Activated T-helper 1 cell treated with Interleukin-2 at 50 U/mL for 16 hours (primary cell): ENCODE data around the gene DAAM2.

Source experiments
- DNase-seq: peaks from one replicate; pipeline ENCODE4 v3.0.0-alpha.2; 2020; ENCODE audit warnings: low read depth

The DAAM2 gene

DNA sequence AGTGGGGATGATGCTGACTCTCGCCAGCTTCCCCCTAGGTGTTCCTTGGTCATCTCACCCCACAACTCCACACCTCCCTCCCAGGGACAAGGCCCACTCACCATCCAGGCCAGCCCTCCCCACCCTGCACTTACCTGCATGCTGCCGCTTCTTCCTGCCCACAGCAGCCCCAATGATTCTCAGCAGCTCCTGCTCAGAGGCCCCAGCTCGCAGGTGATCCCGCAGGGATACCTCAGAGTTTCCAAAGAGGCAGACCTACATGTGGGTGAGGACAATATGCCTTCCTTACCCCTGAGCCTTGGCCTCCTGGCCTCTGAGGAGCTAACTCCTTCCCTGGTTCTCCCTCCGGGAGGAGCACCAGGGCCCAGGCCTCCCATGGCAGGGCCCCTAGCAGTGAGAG is 117.5 kb downstream of the DAAM2 start:
- DNase-seq, result no peak

GRCh38 chr6:39910164-39910563 is 118.0 kb downstream of the DAAM2 start:
- no peak for DNase-seq

DNA sequence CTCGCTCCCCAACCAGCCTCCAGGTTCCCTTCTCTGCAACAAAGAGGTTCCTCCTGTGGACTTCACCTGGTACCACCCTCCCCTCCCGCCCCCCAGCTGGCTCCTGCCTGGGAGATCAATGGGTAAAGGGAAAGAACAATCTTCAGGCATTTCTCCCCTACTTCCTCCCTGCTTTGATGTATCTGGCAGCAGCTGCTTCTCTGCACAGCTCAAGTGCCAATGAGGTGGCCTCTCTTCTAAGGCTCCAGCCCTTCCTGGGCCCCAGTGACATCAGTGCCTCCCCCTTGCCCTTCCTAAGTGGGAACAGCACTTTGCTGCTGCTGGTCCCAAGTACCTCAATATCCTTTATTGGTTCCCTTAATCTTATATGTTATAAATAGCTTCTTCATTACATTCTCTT is 118.6 kb downstream of the DAAM2 start:
- no peak for DNase-seq

- DNase-seq, result no peak
Observed at GRCh38 chr6:39911513-39912125, 119.4 kb downstream of the DAAM2 start.

- DNase-seq, result no peak
Observed at GRCh38 chr6:39912446-39912845, 120.3 kb downstream of the DAAM2 start.

GRCh38 chr6:39913391-39913916 is 121.3 kb downstream of the DAAM2 start:
- no peak for DNase-seq

DNA sequence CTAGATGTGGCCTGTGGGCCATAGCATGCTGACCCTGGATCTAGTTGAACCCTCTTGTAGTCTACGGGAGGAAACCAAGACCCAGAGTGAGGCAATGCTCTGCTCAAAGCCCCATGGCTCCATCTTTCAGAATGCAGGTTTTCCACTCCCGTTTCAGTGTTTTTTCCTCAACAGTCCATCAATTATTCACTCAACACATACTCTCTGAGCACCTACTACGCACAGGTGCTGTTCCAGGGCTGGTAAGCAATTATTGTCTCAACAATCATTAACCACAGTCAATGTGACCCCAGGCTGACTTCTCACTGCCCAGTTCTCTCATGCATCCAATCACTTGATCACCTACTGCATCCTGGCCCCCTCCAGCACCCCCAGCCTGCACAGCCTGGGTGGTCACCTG is 122.1 kb downstream of the DAAM2 start:
- no peak for DNase-seq

GRCh38 chr6:39915866-39916265 is 123.7 kb downstream of the DAAM2 start:
- no peak for DNase-seq

DNA sequence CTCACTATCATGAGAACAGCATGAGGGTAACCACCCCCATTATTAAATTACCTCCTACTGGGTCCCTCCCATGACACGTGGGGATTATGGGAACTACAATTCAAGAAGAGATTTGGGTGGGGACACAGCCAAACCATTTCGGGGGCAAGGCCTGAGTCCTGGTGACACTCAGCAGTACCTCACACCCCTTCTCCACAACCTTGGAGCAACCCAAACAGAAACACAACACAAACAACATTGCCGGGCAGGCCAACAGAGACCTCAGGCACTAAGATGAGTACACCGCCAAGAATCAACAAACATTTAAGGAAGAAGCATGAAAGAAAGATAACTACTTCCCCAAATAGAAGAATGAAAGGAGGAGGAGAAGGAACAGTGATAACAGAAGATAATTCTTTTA is 125.2 kb downstream of the DAAM2 start:
- DNase-seq, result no peak

- no peak for DNase-seq
Observed at GRCh38 chr6:39917981-39918380, 125.8 kb downstream of the DAAM2 start.

- DNase-seq, result no peak
Observed at GRCh38 chr6:39918831-39919230, 126.7 kb downstream of the DAAM2 start.

- DNase-seq, result no peak
Observed at GRCh38 chr6:39920157-39920556, 128.0 kb downstream of the DAAM2 start.

DNA sequence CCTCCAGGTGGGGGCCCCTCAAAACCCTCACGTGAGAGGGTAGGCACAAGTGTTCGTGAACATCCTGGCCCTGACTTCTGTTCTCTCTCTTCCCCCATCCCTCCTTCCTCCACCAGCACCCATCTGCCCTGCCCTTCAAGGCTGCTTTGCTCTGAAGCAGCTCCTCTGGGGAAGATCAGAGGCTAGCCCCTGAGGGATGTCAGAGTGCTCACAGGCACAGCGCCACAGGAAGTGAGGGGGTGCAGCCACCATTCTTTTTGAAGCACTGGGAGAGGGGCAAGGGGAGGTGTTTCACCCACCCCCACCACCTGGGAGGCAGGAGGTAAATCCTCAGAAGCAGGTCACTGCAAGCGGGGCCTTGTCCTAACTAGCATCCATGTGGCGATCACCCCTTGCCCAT is 130.6 kb downstream of the DAAM2 start:
- no peak for DNase-seq

DNA sequence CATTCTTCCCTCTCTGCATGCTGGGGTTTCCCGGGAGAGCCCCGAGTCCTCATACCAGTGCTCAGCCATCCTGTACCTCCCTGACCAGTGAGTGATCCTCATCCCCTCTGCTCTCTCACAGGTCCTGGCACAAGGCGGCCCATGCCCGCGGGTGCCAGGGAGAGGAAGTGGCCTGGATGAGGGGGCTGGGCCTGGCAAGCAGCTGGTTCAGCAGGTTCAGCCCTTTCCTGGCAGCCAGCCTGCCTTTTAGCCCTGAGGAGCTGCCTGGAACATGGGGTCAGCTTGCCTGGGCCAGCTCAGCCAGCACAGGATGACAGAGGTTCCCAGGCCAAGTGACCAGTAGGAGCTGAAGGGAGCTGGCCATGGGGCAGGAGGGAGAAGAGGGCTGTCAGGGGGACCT is 131.2 kb downstream of the DAAM2 start:
- DNase-seq, result no peak

- DNase-seq, result no peak
Observed at GRCh38 chr6:39923861-39924260, 131.7 kb downstream of the DAAM2 start.

DNA sequence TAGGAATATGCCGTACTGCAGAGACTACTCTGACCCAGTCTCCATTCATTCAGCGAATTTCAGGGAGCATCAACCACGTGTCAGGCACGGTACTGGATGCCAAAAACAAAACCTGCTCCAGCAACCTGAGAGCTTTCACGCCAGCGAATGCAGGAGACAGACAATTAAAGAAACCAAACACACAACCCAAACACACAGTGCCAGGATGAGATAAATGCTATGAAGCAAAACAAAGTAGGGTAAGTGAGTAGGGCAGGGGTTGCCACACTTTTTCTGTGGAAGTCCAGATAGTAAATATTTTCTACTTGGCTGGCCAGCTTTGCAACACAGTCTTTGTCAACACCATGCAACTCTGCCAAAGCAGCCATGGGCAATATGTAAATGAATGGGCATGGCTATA is 132.1 kb downstream of the DAAM2 start:
- no peak for DNase-seq

GRCh38 chr6:39925191-39925930 is 133.2 kb downstream of the DAAM2 start:
- no peak for DNase-seq

DNA sequence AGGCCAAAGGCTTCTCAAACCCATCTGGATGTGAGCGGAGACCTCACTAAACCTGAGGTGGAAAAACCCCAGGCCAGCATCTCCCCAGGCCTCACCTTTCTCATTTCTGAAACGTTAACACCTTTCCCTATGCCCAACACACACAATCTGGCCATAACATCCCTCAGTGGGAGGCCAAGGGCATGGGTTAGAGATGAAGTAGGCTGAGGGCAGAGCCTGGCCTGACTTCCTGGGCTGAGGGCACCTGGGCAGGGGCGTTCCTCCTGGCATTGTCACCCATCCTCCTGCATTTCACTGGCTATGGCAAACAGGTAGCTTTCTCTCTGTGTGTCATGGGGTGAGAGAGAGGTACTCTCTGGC is 133.7 kb downstream of the DAAM2 start:
- DNase-seq, result no peak

- no peak for DNase-seq
Observed at GRCh38 chr6:39926668-39927067, 134.5 kb downstream of the DAAM2 start.

DNA sequence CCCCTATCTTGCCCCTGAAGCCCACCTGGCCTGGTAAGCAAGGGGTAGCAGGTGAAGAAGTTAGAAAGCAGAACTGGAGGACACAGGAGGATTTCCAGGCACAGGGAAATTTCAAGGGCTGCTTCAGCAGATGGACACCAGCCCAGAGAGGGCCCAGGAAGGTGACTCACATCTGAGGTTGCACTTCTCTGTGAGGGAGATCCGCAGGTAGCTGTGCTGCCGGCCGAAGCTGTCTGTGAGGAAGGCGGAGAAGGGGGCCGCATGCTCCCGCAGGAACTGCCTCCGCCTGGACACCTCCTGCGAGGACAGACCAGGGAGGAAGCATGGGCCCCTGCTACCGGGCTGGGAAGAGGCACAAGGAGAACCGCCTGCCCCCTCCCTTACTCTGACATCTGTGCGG is 135.0 kb downstream of the DAAM2 start:
- no peak for DNase-seq

GRCh38 chr6:39929039-39929732 is 137.0 kb downstream of the DAAM2 start:
- DNase-seq, result no peak

- no peak for DNase-seq
Observed at GRCh38 chr6:39929733-39930461, 137.7 kb downstream of the DAAM2 start.

GRCh38 chr6:39930540-39930939 is 138.4 kb downstream of the DAAM2 start:
- DNase-seq, result no peak
